Smooth muscle cell (in vitro differentiated cells): ENCODE data around the gene MIS18BP1. TPM values are rescaled to one million over a fixed set of nuclear protein-coding genes. Genes with fewer than 3 reads are reported as not detected.
"Not testable (repeated sequence)": the region's sequence is repeated elsewhere in the genome, so short reads cannot be mapped to it uniquely, and the experiment has no call there.

ENCODE experiments used
- DNase-seq: peaks from one replicate; lab custom pipeline; 2025; ENCODE audit not compliant: unreplicated experiment; lab: John Stamatoyannopoulos, UW
- H2AFZ ChIP-seq: fragments of 200-600 bp; sonication (generic); 2 replicates; pipeline ENCODE4 v1.6.0; 2016; ENCODE audit warnings: antibody characterized with exemption, low read depth, mild to moderate bottlenecking
- H3F3A ChIP-seq: fragments of 200-600 bp; sonication (generic); 2 replicates; pipeline ENCODE4 v1.6.0; 2017; ENCODE audit warnings: antibody characterized with exemption, low read depth
- H3K27ac ChIP-seq: fragments of 200-600 bp; sonication (generic); 2 replicates; pipeline ENCODE4 v1.5.1; 2016; ENCODE audit warnings: low read depth, mild to moderate bottlenecking
- H3K27me3 ChIP-seq: fragments of 200-600 bp; sonication (generic); 2 replicates; pipeline ENCODE4 v1.6.1; 2016; ENCODE audit warnings: low read depth, mild to moderate bottlenecking
- H3K36me3 ChIP-seq: fragments of 200-600 bp; sonication (generic); 2 replicates; pipeline ENCODE4 v1.5.1; 2016; ENCODE audit warnings: low read depth
- H3K4me1 ChIP-seq: fragments of 200-600 bp; sonication (generic); 2 replicates; pipeline ENCODE4 v1.5.1; 2016; ENCODE audit warnings: low read depth
- H3K4me2 ChIP-seq: fragments of 200-600 bp; sonication (generic); 2 replicates; pipeline ENCODE4 v1.6.0; 2016; ENCODE audit warnings: mild to moderate bottlenecking
- H3K4me3 ChIP-seq: fragments of 200-600 bp; sonication (generic); 2 replicates; pipeline ENCODE4 v1.5.1; 2016; ENCODE audit warnings: mild to moderate bottlenecking
- H3K79me2 ChIP-seq: fragments of 200-600 bp; sonication (generic); 2 replicates; pipeline ENCODE4 v1.6.0; 2016; ENCODE audit warnings: low read depth, mild to moderate bottlenecking
- H3K9ac ChIP-seq: fragments of 200-600 bp; sonication (generic); 2 replicates; pipeline ENCODE4 v1.6.0; 2016; ENCODE audit warnings: low read depth
- H3K9me3 ChIP-seq: fragments of 200-600 bp; sonication (generic); replicated peaks from 2 replicates; pipeline ENCODE4 v1.5.1; 2016; ENCODE audit warnings: low read depth
- H4K20me1 ChIP-seq: fragments of 200-600 bp; sonication (generic); 2 replicates; pipeline ENCODE4 v1.6.0; 2016; ENCODE audit warnings: low read depth
- WGBS: methylation state at CpG from one replicate; pipeline ENCODE4 v1.1.7; 2016; ENCODE audit warnings: low lambda C conversion rate; 5-methylcytosine and 5-hydroxymethylcytosine counted together
- polyA plus RNA-seq: library from polyadenylated mRNA; unstranded; fragments of >200 nt; fragmentation: Nextera tagmentation; extraction: Ambion mirVana; gene quantifications from 2 replicates; pipeline ENCODE4 v1.2.1, GENCODE V29; 2016
- total RNA-seq: library from RNA; depleted of rRNA; stranded (reverse); fragments of >200 nt; gene quantifications from 2 replicates; pipeline ENCODE4 v1.2.3, GENCODE V29; 2014
- TF ChIP-seq, protein P1 (sequence below): fragments of 200-600 bp; sonication (generic); IDR thresholded peaks from 2 replicates; pipeline ENCODE4 v1.5.1; 2017; ENCODE audit warnings: borderline replicate concordance, mild to moderate bottlenecking, antibody characterized with exemption; ENCODE audit not compliant: insufficient read depth, poor library complexity, severe bottlenecking

The MIS18BP1 gene
- total and polyA plus RNA-seq, 2 experiments from 2014 or later: 8.9 to 15.4 TPM

DNA sequence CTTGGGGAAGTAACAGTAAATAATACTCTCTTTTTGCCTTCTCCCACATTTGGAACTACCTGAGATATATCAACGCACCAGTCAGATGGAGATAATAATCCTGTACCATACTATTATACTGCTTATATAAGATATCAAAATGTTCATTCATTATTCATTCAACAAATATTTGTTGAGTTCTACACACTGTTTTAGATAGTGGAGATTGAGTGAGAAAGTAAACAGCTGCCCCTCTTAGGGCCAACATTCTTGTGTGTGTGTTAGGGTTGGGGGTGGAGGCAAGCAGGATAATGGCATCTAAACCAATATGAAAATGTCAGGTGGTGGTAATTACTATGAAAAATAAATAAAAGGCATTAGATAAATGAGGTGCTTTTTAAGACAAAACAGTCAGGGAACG, 14.0 kb downstream of the MIS18BP1 start:
- DNase-seq: no peak
- Histone ChIP-seq H3K9ac (no peak overlapping the region), H3K27ac (no peak overlapping the region), H4K20me1 (no peaks in the 10 kb centered on the region), H3K9me3 (no peaks in the 10 kb centered on the region), H3K4me2 (no peak overlapping the region), H2AFZ (no peak overlapping the region), H3K79me2 (peaks cover 13% of the 10 kb centered on the region), H3K4me3 (no peak overlapping the region), H3K36me3 (no peaks in the 10 kb centered on the region), H3K4me1 (no peaks in the 10 kb centered on the region), H3K27me3 (no peaks in the 10 kb centered on the region), H3F3A (no peaks in the 10 kb centered on the region)
- TF ChIP-seq, protein P1, sequence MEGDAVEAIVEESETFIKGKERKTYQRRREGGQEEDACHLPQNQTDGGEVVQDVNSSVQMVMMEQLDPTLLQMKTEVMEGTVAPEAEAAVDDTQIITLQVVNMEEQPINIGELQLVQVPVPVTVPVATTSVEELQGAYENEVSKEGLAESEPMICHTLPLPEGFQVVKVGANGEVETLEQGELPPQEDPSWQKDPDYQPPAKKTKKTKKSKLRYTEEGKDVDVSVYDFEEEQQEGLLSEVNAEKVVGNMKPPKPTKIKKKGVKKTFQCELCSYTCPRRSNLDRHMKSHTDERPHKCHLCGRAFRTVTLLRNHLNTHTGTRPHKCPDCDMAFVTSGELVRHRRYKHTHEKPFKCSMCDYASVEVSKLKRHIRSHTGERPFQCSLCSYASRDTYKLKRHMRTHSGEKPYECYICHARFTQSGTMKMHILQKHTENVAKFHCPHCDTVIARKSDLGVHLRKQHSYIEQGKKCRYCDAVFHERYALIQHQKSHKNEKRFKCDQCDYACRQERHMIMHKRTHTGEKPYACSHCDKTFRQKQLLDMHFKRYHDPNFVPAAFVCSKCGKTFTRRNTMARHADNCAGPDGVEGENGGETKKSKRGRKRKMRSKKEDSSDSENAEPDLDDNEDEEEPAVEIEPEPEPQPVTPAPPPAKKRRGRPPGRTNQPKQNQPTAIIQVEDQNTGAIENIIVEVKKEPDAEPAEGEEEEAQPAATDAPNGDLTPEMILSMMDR: no peak
- 93% methylated on average over 2 of the region's 2 CpGs for WGBS

DNA sequence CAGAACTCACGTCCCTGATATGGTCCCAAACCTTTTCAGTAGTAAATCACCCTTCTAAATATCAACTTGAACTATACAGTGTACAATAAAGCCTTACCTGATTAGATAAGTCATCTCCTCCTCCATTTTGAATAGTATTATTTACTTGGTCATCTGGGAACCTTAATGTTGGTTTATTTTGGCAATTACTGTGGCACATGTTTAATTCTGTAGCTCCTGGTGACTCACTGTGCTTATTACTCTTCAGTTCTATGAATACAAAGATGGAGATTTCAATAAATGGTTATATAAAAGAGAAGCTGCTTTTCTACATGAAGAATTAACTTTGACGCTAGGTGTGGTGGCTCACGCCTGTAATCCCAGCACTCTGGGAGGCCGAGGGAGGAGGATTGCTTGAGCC, 25.4 kb downstream of the MIS18BP1 start:
- H3K4me2 ChIP-seq: no peak overlapping the region

DNA sequence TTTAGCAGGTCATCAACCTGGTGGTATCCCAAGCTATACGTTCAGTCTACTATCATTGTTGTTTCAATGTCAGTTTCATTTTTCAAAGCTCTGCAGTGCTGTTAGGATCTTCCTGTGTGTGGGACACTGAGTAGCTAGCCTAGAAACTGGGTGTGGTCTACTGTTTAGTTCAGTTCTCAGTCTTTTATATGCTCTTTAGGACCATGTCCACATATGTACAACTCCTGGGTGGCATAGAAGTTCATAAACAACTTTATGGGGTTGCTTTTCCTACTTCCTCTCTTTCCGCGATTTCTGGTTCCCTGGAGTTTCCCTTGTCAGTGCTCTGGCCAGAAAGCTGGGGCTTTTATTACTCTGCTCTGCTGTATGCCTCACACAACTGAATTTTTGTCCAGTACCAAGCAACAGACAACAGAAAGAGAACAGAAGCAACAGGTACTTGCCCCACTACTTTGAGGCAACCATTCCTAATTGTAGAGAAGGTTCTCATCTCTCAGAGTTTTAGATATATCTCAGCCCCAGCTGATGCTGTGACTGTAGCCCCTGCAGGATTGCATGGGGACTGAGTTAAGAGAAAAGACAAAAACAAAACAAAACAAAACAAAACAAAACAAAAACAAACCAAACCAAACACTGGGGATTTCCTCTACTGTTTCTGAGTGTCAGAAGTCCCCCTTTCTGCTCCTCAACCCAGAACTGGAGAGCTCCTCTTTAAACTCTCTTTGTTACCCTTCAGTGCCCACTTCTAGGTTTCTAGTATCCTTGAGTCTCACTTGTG, 30.3 kb downstream of the MIS18BP1 start:
- no peak overlapping the region for H3K27ac ChIP-seq
- 96% methylated on average over 3 of the region's 3 CpGs for WGBS
- no peak overlapping the region for H3K9ac ChIP-seq
- H3K4me1 ChIP-seq: no peaks in the 10 kb centered on the region
- no peaks in the 10 kb centered on the region for H3K27me3 ChIP-seq
- no peak overlapping the region for H3K4me2 ChIP-seq
- H3F3A ChIP-seq: no peaks in the 10 kb centered on the region
- TF ChIP-seq, protein P1: no peak
- peaks cover 6% of the 10 kb centered on the region for H3K36me3 ChIP-seq
- no peak for DNase-seq
- H3K4me3 ChIP-seq: no peak overlapping the region
- H2AFZ ChIP-seq: no peak overlapping the region
- no peaks in the 10 kb centered on the region for H4K20me1 ChIP-seq
- no peaks in the 10 kb centered on the region for H3K79me2 ChIP-seq
- no peaks in the 10 kb centered on the region for H3K9me3 ChIP-seq

More for the DNA sequence above, 25.4 kb downstream of the MIS18BP1 start:
- TF ChIP-seq, protein P1: no peak
- no peak overlapping the region for H3K9ac ChIP-seq
- H3K9me3 ChIP-seq: no peaks in the 10 kb centered on the region
- H3K79me2 ChIP-seq: no peaks in the 10 kb centered on the region
- no peaks in the 10 kb centered on the region for H3F3A ChIP-seq
- H4K20me1 ChIP-seq: no peaks in the 10 kb centered on the region
- no peak overlapping the region for H3K4me3 ChIP-seq
- H3K36me3 ChIP-seq: peaks cover 6% of the 10 kb centered on the region
- H2AFZ ChIP-seq: no peak overlapping the region
- no peak overlapping the region for H3K27ac ChIP-seq
- DNase-seq: no peak
- H3K27me3 ChIP-seq: no peaks in the 10 kb centered on the region
- WGBS: 98% methylated on average over 4 of the region's 4 CpGs
- H3K4me1 ChIP-seq: no peaks in the 10 kb centered on the region

DNA sequence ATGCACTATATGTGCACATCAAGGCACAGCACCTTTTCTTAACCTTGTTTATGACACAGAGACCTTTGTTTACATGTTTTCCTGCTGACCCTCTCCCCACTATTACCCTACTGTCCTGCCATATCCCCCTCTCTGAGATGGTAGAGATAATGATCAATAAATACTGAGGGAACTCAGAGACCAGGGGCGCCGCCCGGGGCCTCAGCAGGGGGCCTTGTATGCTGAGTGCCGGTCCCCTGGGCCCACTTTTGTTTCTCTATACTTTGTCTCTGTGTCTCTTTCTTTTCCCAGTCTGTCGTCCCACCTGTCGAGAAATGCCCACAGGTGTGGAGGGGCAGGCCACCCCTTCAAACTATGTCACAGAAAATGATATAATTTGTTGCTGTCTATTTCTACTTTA, 38.7 kb downstream of the MIS18BP1 start:
- 93% methylated on average over 6 of the region's 6 CpGs for WGBS
- not testable (repeated sequence) for H3K4me1 ChIP-seq, H3K4me3 ChIP-seq, H3K36me3 ChIP-seq, H3K27me3 ChIP-seq, H3K27ac ChIP-seq, H3K4me2 ChIP-seq, H2AFZ ChIP-seq, H3K9ac ChIP-seq, H3K9me3 ChIP-seq, H4K20me1 ChIP-seq, H3F3A ChIP-seq, DNase-seq, H3K79me2 ChIP-seq

DNA sequence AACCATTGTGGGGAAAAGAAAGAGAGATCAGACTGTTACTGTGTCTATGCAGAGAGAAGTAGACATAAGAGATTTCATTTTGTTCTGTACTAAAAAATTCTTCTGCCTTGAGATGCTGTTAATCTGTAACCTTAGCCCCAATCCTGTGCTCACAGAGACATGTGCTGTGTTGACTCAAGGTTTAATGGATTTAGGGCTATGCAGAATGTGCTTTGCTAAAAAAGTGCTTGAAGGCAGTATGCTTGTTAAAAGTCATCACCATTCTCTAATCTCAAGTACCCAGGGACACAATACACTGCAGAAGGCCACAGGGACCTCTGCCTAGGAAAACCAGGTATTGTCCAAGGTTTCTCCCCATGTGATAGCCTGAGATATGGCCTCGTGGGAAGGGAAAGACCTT, 39.3 kb downstream of the MIS18BP1 start:
- not testable (repeated sequence) for H3K4me2 ChIP-seq, H3K4me3 ChIP-seq, H3K79me2 ChIP-seq, H3K9me3 ChIP-seq, H3F3A ChIP-seq, H3K27ac ChIP-seq, H3K27me3 ChIP-seq, H2AFZ ChIP-seq, H4K20me1 ChIP-seq, H3K36me3 ChIP-seq, H3K4me1 ChIP-seq, DNase-seq, H3K9ac ChIP-seq
- 63% methylated on average over 1 of the region's 1 CpG for WGBS
